Measurements from ENCODE around the gene DCTN5. TPM values are rescaled to one million over a fixed set of nuclear protein-coding genes. Genes with fewer than 3 reads are reported as not detected.
"Not testable (repeated sequence)": the region's sequence is repeated elsewhere in the genome, so short reads cannot be mapped to it uniquely, and the experiment has no call there.

The DCTN5 gene
- total and polyA plus RNA-seq, 2 experiments from 2014 or later: 23.3 to 31.7 TPM

DNA sequence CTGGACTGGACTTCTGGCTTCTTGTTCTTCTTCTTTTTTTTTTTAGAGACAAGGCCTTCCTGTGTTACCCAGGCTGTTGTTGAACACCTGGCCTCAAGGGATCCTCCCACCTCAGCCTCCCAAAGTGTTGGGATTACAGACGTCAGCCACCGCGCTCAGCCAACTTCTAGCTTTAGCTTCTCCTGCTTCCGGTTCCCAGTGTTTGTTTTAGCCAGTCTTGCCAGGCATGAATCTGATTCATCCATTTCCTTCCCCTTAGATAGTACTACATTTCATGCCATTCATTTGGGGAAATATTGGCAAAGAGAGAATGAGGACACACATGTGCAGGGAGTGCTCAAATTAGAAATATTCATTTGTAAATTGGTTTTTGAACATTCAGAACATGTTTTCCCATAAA is 33.1 kb upstream of the DCTN5 start:
- Histone ChIP-seq H3K36me3 (replicated peaks; ENCODE audit: insufficient read depth, low read depth) (no peaks in the 10 kb centered on the region), H3K27me3 (no peaks in the 10 kb centered on the region), H3K4me1 (ENCODE audit: insufficient read depth) (no peaks in the 10 kb centered on the region), H3K4me2 (no peak overlapping the region), H3K79me2 (no peaks in the 10 kb centered on the region), H3K4me3 (no peak overlapping the region), H3K9me2 (replicated peaks; ENCODE audit: insufficient read depth) (no peaks in the 10 kb centered on the region), H4K20me1 (ENCODE audit: insufficient read depth, poor library complexity, severe bottlenecking) (no peaks in the 10 kb centered on the region), H3K9me3 (ENCODE audit: low read depth) (no peaks in the 10 kb centered on the region), H2AFZ (no peak overlapping the region), H3K27ac (no peak overlapping the region)
- WGBS (ENCODE audit: low lambda C conversion rate, missing lambda C conversion rate): 78% methylated on average over 4 of the region's 4 CpGs
- TF ChIP-seq EZH2phosphoT487 (IDR thresholded peaks at IDR 0.05; ENCODE audit: low read depth, severe bottlenecking, unreplicated experiment) (no peak), EZH2 (IDR thresholded peaks at IDR 0.05; ENCODE audit: borderline replicate concordance) (no peak)
- TF ChIP-seq, protein P1, sequence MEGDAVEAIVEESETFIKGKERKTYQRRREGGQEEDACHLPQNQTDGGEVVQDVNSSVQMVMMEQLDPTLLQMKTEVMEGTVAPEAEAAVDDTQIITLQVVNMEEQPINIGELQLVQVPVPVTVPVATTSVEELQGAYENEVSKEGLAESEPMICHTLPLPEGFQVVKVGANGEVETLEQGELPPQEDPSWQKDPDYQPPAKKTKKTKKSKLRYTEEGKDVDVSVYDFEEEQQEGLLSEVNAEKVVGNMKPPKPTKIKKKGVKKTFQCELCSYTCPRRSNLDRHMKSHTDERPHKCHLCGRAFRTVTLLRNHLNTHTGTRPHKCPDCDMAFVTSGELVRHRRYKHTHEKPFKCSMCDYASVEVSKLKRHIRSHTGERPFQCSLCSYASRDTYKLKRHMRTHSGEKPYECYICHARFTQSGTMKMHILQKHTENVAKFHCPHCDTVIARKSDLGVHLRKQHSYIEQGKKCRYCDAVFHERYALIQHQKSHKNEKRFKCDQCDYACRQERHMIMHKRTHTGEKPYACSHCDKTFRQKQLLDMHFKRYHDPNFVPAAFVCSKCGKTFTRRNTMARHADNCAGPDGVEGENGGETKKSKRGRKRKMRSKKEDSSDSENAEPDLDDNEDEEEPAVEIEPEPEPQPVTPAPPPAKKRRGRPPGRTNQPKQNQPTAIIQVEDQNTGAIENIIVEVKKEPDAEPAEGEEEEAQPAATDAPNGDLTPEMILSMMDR (IDR thresholded peaks at IDR 0.05; ENCODE audit: poor library complexity): no peak
- no peak for DNase-seq (ENCODE audit: low spot score)

DNA sequence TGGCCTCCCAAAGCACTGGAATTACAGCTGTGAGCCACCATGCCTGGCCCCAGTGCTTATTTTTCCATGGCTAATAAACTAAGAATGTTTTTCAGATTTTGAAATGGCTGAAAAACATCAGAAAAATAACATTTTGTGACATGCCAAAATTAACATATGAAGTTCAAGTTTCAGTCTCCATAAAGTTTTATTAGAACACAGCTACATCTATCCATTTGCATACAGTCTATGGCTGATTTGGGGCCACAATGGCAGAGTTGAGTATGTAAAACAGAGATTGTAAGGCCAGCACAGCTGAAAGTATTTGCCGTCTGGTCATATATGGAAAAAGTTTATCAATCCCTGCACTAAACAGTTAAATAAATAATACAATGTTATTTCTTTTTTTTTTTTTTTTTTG is 31.3 kb upstream of the DCTN5 start:
- Histone ChIP-seq H2AFZ (no peak overlapping the region), H3K9me2 (replicated peaks; ENCODE audit: insufficient read depth) (no peaks in the 10 kb centered on the region), H3K27me3 (no peaks in the 10 kb centered on the region), H3K79me2 (no peaks in the 10 kb centered on the region), H3K27ac (no peak overlapping the region), H3K9me3 (ENCODE audit: low read depth) (no peaks in the 10 kb centered on the region), H3K4me2 (no peak overlapping the region), H4K20me1 (ENCODE audit: insufficient read depth, poor library complexity, severe bottlenecking) (no peaks in the 10 kb centered on the region), H3K36me3 (replicated peaks; ENCODE audit: insufficient read depth, low read depth) (no peaks in the 10 kb centered on the region), H3K4me1 (ENCODE audit: insufficient read depth) (no peaks in the 10 kb centered on the region), H3K4me3 (no peak overlapping the region)
- DNase-seq (ENCODE audit: low spot score): no peak
- TF ChIP-seq EZH2 (IDR thresholded peaks at IDR 0.05; ENCODE audit: borderline replicate concordance) (no peak), EZH2phosphoT487 (IDR thresholded peaks at IDR 0.05; ENCODE audit: low read depth, severe bottlenecking, unreplicated experiment) (no peak)
- TF ChIP-seq, protein P1 (IDR thresholded peaks at IDR 0.05; ENCODE audit: poor library complexity): no peak
- 97% methylated on average over 1 of the region's 1 CpG for WGBS (ENCODE audit: low lambda C conversion rate, missing lambda C conversion rate)

DNA sequence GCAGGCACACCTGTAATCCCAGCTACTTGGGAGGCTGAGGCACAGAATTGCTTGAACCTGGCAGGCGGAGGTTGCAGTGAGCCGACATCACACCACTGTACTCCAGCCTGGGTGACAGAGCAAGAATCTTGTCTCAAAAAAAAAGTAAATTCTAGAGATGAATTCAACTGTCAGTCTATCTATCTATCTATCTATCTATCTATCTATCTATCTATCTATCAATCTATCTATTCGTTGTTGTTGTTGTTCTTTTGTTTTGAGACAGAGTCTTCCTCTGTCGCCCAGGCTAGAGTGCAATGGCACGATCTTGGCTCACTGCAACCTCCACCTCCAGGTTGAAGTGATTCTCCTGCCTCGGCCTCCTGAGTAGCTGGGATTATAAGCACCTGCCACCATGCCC is 30.4 kb upstream of the DCTN5 start:
- not testable (repeated sequence) for H3K9me3 ChIP-seq (ENCODE audit: low read depth); H4K20me1 ChIP-seq (ENCODE audit: insufficient read depth, poor library complexity, severe bottlenecking); H3K9me2 ChIP-seq (replicated peaks; ENCODE audit: insufficient read depth); H3K36me3 ChIP-seq (replicated peaks; ENCODE audit: insufficient read depth, low read depth); H3K27me3 ChIP-seq; H3K4me1 ChIP-seq (ENCODE audit: insufficient read depth); H3K79me2 ChIP-seq; H3K4me3 ChIP-seq; H3K27ac ChIP-seq; DNase-seq (ENCODE audit: low spot score); H2AFZ ChIP-seq; H3K4me2 ChIP-seq
- 96% methylated on average over 6 of the region's 6 CpGs for WGBS (ENCODE audit: low lambda C conversion rate, missing lambda C conversion rate)

DNA sequence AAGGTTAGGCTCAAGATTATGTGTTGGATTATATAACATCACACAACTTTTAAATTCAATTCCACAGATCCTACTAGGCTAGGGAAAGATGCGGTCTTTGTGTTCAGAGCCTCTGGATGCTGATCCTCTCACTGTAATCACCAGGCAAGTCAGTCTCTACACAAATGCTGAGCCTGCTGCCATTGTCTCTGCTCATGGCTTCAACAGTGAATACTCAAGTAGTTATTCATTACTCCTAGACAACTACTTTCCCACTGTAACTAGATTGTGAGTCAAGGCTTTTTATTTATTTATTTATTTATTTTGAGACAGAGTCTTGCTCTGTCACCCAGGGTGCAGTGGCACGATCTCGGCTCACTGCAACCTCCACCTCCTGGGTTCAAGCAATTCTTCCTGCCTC is 29.3 kb upstream of the DCTN5 start:
- no peaks in the 10 kb centered on the region for H3K9me3 ChIP-seq (ENCODE audit: low read depth)
- no peak overlapping the region for H3K4me2 ChIP-seq
- no peak overlapping the region for H2AFZ ChIP-seq
- no peak for TF ChIP-seq EZH2 (IDR thresholded peaks at IDR 0.05; ENCODE audit: borderline replicate concordance)
- no peak for TF ChIP-seq EZH2phosphoT487 (IDR thresholded peaks at IDR 0.05; ENCODE audit: low read depth, severe bottlenecking, unreplicated experiment)
- TF ChIP-seq, protein P1 (IDR thresholded peaks at IDR 0.05; ENCODE audit: poor library complexity): no peak
- no peaks in the 10 kb centered on the region for H3K9me2 ChIP-seq (replicated peaks; ENCODE audit: insufficient read depth)
- WGBS (ENCODE audit: low lambda C conversion rate, missing lambda C conversion rate): 85% methylated on average over 3 of the region's 3 CpGs
- H3K27ac ChIP-seq: no peak overlapping the region
- no peaks in the 10 kb centered on the region for H3K4me1 ChIP-seq (ENCODE audit: insufficient read depth)
- no peaks in the 10 kb centered on the region for H4K20me1 ChIP-seq (ENCODE audit: insufficient read depth, poor library complexity, severe bottlenecking)
- no peak for DNase-seq (ENCODE audit: low spot score)
- H3K36me3 ChIP-seq (replicated peaks; ENCODE audit: insufficient read depth, low read depth): no peaks in the 10 kb centered on the region
- H3K79me2 ChIP-seq: no peaks in the 10 kb centered on the region
- no peaks in the 10 kb centered on the region for H3K27me3 ChIP-seq
- H3K4me3 ChIP-seq: no peak overlapping the region
